Stimulated activated CD4-positive, alpha-beta T cell treated with anti-CD3 and anti-CD28 coated beads, Interleukin-2, amount 100 ng/mL, for 4 hours (primary cell): ENCODE measurements around the gene SCEL.
"Not testable (repeated sequence)": the region's sequence is repeated elsewhere in the genome, so short reads cannot be mapped to it uniquely, and the experiment has no call there.

Experiments
- DNase-seq: peaks from one replicate; pipeline ENCODE4 v3.0.0-alpha.2; 2020; ENCODE audit warnings: low read depth

SCEL gene

DNA sequence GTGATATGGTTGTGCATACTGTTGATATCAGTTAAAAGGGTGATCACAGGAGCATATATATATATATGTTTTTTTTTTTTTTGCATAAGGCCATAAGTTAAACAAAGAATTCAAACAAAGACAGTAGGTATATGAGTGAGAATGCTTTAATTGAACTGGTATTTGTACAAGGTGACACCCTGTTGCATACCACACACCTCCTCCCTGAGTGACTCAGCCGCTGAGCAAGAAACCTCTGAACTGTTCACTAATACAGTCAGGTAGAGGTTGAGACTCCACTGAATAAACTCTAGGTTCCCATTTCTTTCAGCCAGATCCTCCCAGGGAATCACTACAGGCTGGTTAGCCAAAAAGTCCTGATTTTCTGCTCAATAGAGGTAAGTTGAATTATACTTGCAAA, at the start of gene SCEL:
SCEL (plus strand) TSS at position 259 of the 400 bp plus-strand sequence. CDS start 20,170 bp downstream, outside the sequence.
- no peak for DNase-seq

- no peak for DNase-seq
Observed at GRCh38 chr13:77489566-77490337, 45.8 kb upstream of the SCEL start.

- DNase-seq: no peak
Observed at GRCh38 chr13:77492982-77493381, 42.5 kb upstream of the SCEL start.

- no peak for DNase-seq
Observed at GRCh38 chr13:77494226-77494625, 41.3 kb upstream of the SCEL start.

- no peak for DNase-seq
Observed at GRCh38 chr13:77497350-77497749, 38.2 kb upstream of the SCEL start.

- DNase-seq: no peak
Observed at GRCh38 chr13:77497835-77498234, 37.7 kb upstream of the SCEL start.

DNA sequence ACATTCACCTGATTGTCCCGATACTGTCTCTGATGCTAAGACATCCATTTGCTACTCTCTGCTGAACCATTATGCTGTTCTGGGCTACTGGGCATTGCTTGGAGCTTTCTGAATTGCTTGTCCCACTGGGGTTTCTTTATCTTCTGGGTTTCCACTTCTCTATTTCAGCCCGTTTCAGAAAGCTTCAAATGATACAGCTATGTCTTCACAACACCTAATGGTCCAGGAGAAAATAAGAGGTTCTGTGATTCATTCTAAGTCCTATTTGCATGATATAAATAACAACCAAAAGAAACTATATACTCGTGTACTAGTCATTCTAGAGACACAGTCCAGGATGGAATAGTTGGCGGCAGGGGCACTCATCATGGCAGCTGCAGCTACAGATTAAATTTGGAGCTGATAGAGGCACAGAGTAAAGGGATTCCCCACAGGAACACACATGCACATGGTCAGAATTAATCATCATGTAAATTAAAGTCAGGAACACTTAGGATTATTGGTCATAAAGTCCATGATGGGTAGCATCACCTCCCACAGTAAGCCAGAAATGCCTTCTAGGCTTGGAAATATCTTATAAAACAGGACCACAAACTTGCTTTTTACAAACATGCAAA, 33.3 kb upstream of the SCEL start:
- no peak for DNase-seq

DNA sequence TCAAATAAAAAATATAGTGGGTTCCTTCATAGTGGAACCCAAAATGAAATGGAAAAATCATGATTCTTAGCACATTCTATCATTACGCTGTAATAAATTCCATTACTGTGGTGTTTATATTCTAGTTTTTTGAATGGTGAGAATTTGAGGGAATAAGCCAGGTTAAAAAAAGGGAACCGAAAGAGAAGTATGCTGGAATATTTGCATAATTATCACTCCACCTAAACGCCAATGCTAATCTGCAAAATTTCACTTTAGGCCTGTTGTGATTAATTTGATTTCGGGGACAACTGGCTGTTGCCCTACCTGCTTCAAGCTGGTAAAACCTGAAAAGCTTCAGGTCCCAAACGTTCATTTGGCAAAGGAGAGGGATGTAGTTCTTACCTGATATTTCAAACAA, 32.1 kb upstream of the SCEL start:
- DNase-seq: no peak

- no peak for DNase-seq
Observed at GRCh38 chr13:77506874-77507273, 28.6 kb upstream of the SCEL start.

DNA sequence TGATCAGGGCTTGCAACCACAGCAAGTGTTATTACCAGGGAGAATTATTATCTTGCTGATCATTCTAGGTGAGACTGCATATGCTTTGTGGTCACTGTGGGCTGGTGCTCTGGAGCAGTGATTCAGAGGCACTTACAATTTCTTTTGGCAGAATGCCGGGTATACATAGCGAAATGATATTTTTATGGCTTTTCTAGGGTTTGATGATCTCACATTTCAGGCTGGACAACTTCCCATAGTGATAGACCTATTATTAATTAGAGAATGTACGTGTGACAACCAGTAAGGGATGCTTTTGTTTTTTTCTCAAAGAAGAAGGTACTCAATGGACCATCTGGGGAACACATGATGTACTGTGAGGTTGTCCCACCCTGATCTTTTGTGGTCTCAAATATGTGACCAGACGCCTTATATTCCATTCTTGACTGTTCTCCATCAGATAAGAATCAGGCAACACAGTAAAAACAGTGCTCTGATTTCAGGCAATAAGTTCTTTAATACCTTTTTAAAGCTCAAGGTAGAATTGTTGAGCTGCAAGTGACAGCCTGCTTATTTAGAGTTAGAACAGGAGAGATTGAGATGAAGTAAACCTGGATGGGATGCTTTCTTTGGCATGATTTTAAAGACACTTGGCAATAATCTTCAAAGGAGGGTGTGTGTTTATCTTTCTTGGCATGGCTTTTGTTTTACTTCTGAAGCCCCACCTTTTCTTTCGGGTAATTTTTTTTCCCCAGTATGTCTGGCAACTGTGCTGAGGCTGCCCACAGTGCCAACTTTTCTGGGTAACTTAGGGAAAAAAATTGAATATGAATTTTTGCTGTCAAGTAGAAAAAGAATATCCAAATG, 27.4 kb upstream of the SCEL start:
- DNase-seq: no peak

DNA sequence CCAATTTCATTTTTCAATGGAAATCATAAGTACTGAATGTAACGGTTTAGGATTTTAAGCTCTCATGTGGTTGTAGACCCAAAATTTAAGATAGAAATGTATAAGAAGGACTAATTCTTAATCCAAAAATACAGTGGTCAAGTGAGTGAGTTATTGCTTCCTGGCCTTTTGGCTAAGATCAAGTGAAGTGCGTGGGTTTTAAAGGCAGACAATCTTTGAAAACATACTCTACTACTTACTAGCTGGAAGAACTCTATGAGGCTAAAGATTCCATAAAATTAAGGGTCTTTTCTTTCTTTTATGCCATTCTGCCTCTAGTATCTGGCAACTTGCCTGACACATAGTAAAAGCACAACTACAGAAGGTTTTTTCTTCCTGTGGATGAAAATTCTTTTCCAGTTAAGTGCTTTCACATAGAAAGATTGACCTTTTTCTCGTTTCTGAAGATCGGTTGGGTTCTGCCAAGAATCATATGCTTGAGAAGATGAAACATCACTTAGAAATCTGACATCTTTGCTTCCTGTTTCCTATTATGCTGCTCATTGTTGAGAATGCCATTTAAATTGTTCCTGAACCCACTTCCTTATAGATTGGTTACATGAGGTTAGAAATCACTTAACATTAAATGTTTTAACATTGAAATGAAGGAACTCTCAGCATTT, 26.4 kb upstream of the SCEL start:
- DNase-seq: no peak

DNA sequence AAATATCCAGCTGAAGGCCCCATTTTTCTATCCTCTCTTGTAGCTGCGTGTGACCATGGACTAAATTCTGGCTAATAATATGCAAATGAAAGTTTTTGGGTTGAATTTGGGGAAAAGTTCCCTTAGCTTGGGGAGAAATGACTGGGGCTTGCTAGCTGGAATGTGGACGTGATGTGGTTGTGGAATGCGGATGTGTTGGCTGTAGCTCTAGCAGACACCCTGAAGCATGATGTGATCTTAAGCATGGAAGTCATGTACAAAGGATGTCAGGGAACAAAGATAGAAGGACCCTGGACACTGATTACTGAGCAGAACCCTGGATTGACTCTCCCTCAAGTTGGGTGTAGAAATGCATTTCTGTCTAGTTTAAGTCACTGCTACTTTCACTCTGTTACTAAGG, 25.4 kb upstream of the SCEL start:
- DNase-seq: no peak

DNA sequence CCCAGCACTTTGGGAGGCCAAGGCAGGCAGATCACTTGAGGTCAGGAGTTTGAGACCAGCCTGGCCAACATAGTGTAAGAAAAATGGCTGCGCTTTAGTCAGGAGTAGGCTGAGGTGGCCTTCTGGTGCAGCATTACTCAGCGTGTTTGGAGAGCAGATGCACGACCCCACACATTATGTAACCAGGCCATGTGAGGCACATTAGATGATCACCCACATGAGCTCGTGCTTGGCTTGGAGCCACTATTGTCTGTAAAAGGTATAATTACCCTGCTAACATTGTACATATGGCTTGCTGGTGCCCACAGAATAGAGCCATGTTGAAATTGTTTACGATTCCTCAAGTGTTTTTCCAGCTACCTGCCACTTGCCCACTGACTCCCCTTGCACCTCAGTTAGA, 24.0 kb upstream of the SCEL start:
- no peak for DNase-seq

DNA sequence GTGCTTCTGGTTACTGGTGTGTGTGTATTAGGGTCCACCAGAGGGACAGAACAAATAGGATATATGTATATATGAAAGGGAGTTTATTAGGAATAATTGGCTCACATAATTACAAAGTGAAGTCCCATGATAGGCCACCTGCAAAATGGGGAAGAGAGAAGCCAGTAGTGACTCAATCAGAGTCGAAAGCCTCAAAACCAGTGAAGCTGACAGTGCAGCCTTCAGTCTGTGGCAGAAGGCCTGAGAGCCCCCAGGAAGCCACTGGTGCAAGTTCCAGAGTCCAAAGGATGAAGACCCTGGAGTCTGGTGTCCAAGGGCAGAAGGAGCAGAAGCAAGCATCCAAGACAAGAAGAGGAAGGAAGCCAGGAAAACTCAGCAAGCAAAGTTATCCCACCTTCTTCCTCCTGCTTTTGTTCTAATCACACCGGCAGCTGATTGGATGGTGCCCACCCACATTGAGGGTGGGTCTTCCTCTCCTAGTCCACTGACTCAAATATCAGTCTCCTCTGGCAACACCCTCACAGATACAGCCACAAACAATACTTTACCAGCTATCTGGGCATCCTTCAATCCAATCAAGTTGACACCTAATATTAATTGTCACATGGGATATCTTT, 21.7 kb upstream of the SCEL start:
- DNase-seq: no peak

- DNase-seq: no peak
Observed at GRCh38 chr13:77514336-77514726, 21.2 kb upstream of the SCEL start.

GRCh38 chr13:77515785-77516184, 19.7 kb upstream of the SCEL start:
- DNase-seq: no peak

DNA sequence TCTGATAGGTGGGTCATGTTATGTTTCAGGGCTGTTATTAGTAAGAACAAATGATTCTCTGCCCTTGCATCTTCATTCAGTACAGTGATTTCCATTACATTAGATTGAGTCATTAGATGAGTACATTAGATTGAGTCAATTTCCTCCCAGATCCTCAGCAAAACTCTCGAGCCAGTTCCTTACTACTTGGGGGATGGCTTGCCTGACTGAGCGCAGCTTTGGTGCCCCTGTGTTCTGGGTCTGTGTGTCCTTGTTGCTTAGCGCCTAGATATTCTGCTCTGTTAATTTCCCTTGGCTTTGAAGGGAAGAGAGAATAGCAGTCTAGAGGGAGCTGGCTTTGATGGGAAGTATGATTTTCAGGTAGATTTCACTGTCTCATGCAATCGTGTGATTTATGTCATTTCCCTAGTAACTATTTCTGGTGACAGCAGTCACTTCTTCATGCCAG, 19.1 kb upstream of the SCEL start:
- DNase-seq: no peak

- no peak for DNase-seq
Observed at GRCh38 chr13:77518266-77518665, 17.2 kb upstream of the SCEL start.

DNA sequence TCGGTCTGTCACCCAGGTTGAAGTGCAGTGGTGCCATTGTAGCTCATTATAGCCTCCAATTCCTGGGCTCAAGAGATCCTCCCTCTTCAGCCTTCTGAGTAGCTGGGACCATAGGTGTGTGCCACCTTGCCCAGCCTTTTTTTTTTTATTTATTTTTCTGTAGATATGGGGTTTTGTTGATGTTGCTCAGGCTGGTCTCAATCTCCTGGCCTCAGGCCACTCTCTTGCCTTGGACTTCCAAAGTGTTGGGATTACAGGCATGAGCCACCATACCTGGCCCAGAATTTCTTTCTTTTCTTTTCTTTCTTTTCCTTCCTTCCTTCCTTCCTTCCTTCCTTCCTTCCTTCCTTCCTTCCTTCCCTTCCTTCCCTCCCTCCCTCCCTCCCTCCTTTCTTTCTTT, 16.1 kb upstream of the SCEL start:
- DNase-seq: not testable (repeated sequence)

- DNase-seq: no peak
Observed at GRCh38 chr13:77519808-77520207, 15.7 kb upstream of the SCEL start.

DNA sequence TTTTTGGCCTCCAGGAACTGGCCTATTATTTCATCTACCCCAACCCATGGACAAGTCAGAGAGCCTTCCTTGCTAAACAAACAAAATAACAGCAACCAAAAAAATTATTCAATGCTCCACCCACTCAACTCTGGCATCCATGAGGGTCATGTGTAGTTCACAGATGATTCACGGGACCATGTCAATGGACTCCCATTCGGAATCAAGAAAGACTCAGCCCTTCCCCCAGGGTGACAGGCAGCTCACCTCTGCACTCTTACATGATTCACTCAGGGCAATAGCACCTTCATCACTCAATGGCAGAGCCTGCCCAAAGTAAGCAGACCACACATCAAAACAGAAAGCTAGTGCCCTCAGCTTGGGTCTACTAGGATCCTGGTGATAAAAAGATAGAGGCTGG, 14.3 kb upstream of the SCEL start:
- DNase-seq: no peak
